HG03378 (cell line): Measurements from ENCODE around the gene ZSCAN18.
"Not testable (repeated sequence)": the region's sequence is repeated elsewhere in the genome, so short reads cannot be mapped to it uniquely, and the experiment has no call there.

ENCODE experiments used
- ATAC-seq: cut with Tn5 transposase; IDR thresholded peaks from one replicate; pipeline ENCODE4 v1.9.1; 2021; ENCODE audit warnings: mild to moderate bottlenecking, moderate library complexity; ENCODE audit not compliant: unreplicated experiment

Gene ZSCAN18

GRCh38 chr19:58097781-58098681, at the start of gene ZSCAN18:
ZSCAN18 (minus strand) TSS chr19:58098231; CDS start chr19:58090267, 7,964 bp downstream.
- ATAC-seq: peak; percentile 81

GRCh38 chr19:58147475-58147874, 49.4 kb upstream of the ZSCAN18 start:
- not testable (repeated sequence) for ATAC-seq

- no peak for ATAC-seq
Measured at GRCh38 chr19:58145849-58146248, 47.8 kb upstream of the ZSCAN18 start.

GRCh38 chr19:58134244-58134643, 36.2 kb upstream of the ZSCAN18 start:
- no peak for ATAC-seq

- no peak for ATAC-seq
Measured at GRCh38 chr19:58129284-58129683, 31.3 kb upstream of the ZSCAN18 start.

- ATAC-seq: no peak
Measured at GRCh38 chr19:58128041-58128685, 30.1 kb upstream of the ZSCAN18 start.

- ATAC-seq: no peak
Measured at GRCh38 chr19:58123354-58123753, 25.3 kb upstream of the ZSCAN18 start.

GRCh38 chr19:58118979-58119733, 21.1 kb upstream of the ZSCAN18 start:
- ATAC-seq: no peak

GRCh38 chr19:58117841-58118575, 20.0 kb upstream of the ZSCAN18 start:
- no peak for ATAC-seq

- ATAC-seq: no peak
Measured at GRCh38 chr19:58108546-58108817, 10.5 kb upstream of the ZSCAN18 start.

- ATAC-seq: no peak
Measured at GRCh38 chr19:58107778-58108545, 9.9 kb upstream of the ZSCAN18 start.

- peak; percentile 15 for ATAC-seq
Measured at GRCh38 chr19:58098682-58098998, 609 bp upstream of the ZSCAN18 start.

- ATAC-seq: no peak
Measured at GRCh38 chr19:58097349-58097748, 682 bp downstream of the ZSCAN18 start.

- no peak for ATAC-seq
Measured at GRCh38 chr19:58096884-58097283, 1.1 kb downstream of the ZSCAN18 start.

- no peak for ATAC-seq
Measured at GRCh38 chr19:58095328-58095727, 2.7 kb downstream of the ZSCAN18 start.

GRCh38 chr19:58093071-58093470, 5.0 kb downstream of the ZSCAN18 start:
- ATAC-seq: no peak

- ATAC-seq: no peak
Measured at GRCh38 chr19:58091251-58091995, 6.6 kb downstream of the ZSCAN18 start.

- no peak for ATAC-seq
Measured at GRCh38 chr19:58089846-58090245, 8.2 kb downstream of the ZSCAN18 start.

- no peak for ATAC-seq
Measured at GRCh38 chr19:58088521-58089052, 9.4 kb downstream of the ZSCAN18 start.
